HEK293T (cell line): ENCODE results near the gene BET1L.

Experiments
- CTCF ChIA-PET: fragments of 350-600 bp; formaldehyde crosslinking; extraction: SDS; loops from one replicate; lab custom pipeline; 2021; ENCODE audit warnings: antibody characterized with exemption, inconsistent platforms; lab: Yijun Ruan, JAX
- POLR2A ChIA-PET: fragments of 350-600 bp; formaldehyde crosslinking; extraction: SDS; loops from one replicate; lab custom pipeline; 2020; ENCODE audit warnings: antibody characterized with exemption, inconsistent platforms; lab: Yijun Ruan, JAX
- DNase-seq: peaks from one replicate; pipeline ENCODE4 v3.0.0; 2012; ENCODE audit warnings: mixed read lengths; ENCODE audit errors: extremely low spot score
- ARNT ChIP-seq: fragments of 450-650 bp; IDR thresholded peaks from 2 replicates; pipeline ENCODE4 v1.6.1; 2017; ENCODE audit warnings: mild to moderate bottlenecking
- BHLHE40 ChIP-seq: fragments of 450-650 bp; IDR thresholded peaks from 2 replicates; pipeline ENCODE4 v1.6.1; 2016; ENCODE audit warnings: mild to moderate bottlenecking, moderate library complexity, borderline replicate concordance
- CTBP1 ChIP-seq: fragments of 450-650 bp; IDR thresholded peaks from 2 replicates; pipeline ENCODE4 v1.6.1; 2016; ENCODE audit warnings: borderline replicate concordance
- ELF4 ChIP-seq: fragments of 450-650 bp; IDR thresholded peaks from 2 replicates; pipeline ENCODE4 v1.6.1; 2017; ENCODE audit warnings: antibody characterized with exemption
- FOXA1 ChIP-seq: fragments of 450-650 bp; IDR thresholded peaks from 2 replicates; pipeline ENCODE4 v1.6.1; 2016; ENCODE audit warnings: mild to moderate bottlenecking
- FOXK2 ChIP-seq: fragments of 450-650 bp; IDR thresholded peaks from 2 replicates; pipeline ENCODE4 v1.6.1; 2016; ENCODE audit warnings: mild to moderate bottlenecking
- FOXM1 ChIP-seq: fragments of 450-650 bp; IDR thresholded peaks from 2 replicates; pipeline ENCODE4 v1.6.1; 2017; ENCODE audit warnings: mild to moderate bottlenecking, borderline replicate concordance
- HDGF ChIP-seq: fragments of 450-650 bp; IDR thresholded peaks from 2 replicates; pipeline ENCODE4 v1.6.1; 2017; ENCODE audit warnings: antibody characterized with exemption, borderline replicate concordance
- L3MBTL2 ChIP-seq: fragments of 450-650 bp; conservative IDR thresholded peaks from 2 replicates; pipeline ENCODE4 v1.6.1; 2016; ENCODE audit warnings: mild to moderate bottlenecking
- LEF1 ChIP-seq: fragments of 450-650 bp; IDR thresholded peaks from 2 replicates; pipeline ENCODE4 v1.6.1; 2017; ENCODE audit warnings: mild to moderate bottlenecking, borderline replicate concordance
- NFRKB ChIP-seq: fragments of 450-650 bp; IDR thresholded peaks from 2 replicates; pipeline ENCODE4 v1.6.1; 2016; ENCODE audit warnings: mild to moderate bottlenecking, moderate library complexity
- PKNOX1 ChIP-seq: fragments of 450-650 bp; IDR thresholded peaks from 2 replicates; pipeline ENCODE4 v1.6.1; 2016
- SP1 ChIP-seq: fragments of 450-650 bp; IDR thresholded peaks from 2 replicates; pipeline ENCODE4 v1.6.1; 2017
- SUZ12 ChIP-seq: fragments of 450-650 bp; IDR thresholded peaks from 2 replicates; pipeline ENCODE4 v1.6.1; 2016; ENCODE audit warnings: mild to moderate bottlenecking
- TARDBP ChIP-seq: fragments of 450-650 bp; IDR thresholded peaks from 2 replicates; pipeline ENCODE4 v1.6.1; 2016
- ZNF384 ChIP-seq: fragments of 450-650 bp; IDR thresholded peaks from 2 replicates; pipeline ENCODE4 v1.6.1; 2016

Gene BET1L

GRCh38 chr11:207208-207862 lies at the start of gene BET1L, which contains the start of gene RIC8A:
Gene BET1L, minus strand, starts transcription at chr11:207399. Its CDS starts 78 bp downstream, at chr11:207321.
Gene RIC8A, plus strand, starts transcription at chr11:207708. Its CDS starts 1,147 bp downstream, at chr11:208855.
- DNase-seq, result peak; percentile 97
- ChIA-PET POLR2A (interaction anchor here (0.6 to 4.1 kb wide), 26 partner anchors 9 to 368 kb away, joined by 3 to 41 read pairs (median 4); partner anchors contain the start of genes IFITM2, PSMD13 and PTDSS2), CTCF (interaction anchor here (1.1 to 1.2 kb wide), 2 partner anchors 9 to 43 kb away, joined by 3 read pairs; no protein-coding TSS in a partner anchor)
- TF ChIP-seq LEF1, result no peak
- TF ChIP-seq ELF4, result peak; percentile 62
- TF ChIP-seq L3MBTL2, result 0 out of 2 replicates have a peak, but pooled peaks have one; percentile 18

GRCh38 chr11:255816-256215 lies 48.6 kb upstream of the BET1L start:
- POLR2A ChIA-PET, result no interaction called here
- no peak for DNase-seq
- TF ChIP-seq TARDBP, result no peak
- no peak for TF ChIP-seq FOXM1
- TF ChIP-seq SP1, result no peak
- TF ChIP-seq SUZ12, result no peak
- TF ChIP-seq CTBP1, result no peak
- no peak for TF ChIP-seq ELF4
- no peak for TF ChIP-seq ARNT
- no peak for TF ChIP-seq NFRKB
- TF ChIP-seq BHLHE40, result no peak
- no peak for TF ChIP-seq L3MBTL2
- no peak for TF ChIP-seq HDGF
- no peak for TF ChIP-seq FOXK2
- no peak for TF ChIP-seq PKNOX1
- TF ChIP-seq ZNF384, result no peak
- no peak for TF ChIP-seq LEF1
- TF ChIP-seq FOXA1, result no peak
- CTCF ChIA-PET, result no interaction called here

GRCh38 chr11:255176-255575 lies 48.0 kb upstream of the BET1L start:
- ChIA-PET CTCF (no interaction called here), POLR2A (no interaction called here)
- no peak for DNase-seq
- no peak for TF ChIP-seq FOXA1
- TF ChIP-seq HDGF, result no peak
- TF ChIP-seq CTBP1, result no peak
- TF ChIP-seq FOXM1, result no peak
- TF ChIP-seq BHLHE40, result no peak
- TF ChIP-seq L3MBTL2, result no peak
- TF ChIP-seq PKNOX1, result no peak
- no peak for TF ChIP-seq SP1
- no peak for TF ChIP-seq TARDBP
- no peak for TF ChIP-seq ZNF384
- TF ChIP-seq SUZ12, result no peak
- no peak for TF ChIP-seq ARNT
- no peak for TF ChIP-seq ELF4
- TF ChIP-seq LEF1, result no peak
- no peak for TF ChIP-seq FOXK2

GRCh38 chr11:253886-254270 lies 46.7 kb upstream of the BET1L start:
- ChIA-PET CTCF (interaction anchor here (0.6 kb wide), 1 partner anchor 105 kb away, joined by 4 read pairs; no protein-coding TSS in a partner anchor), POLR2A (no interaction called here)
- no peak for TF ChIP-seq TARDBP
- no peak for TF ChIP-seq L3MBTL2
- no peak for TF ChIP-seq FOXA1
- no peak for DNase-seq

- POLR2A ChIA-PET, result no interaction called here
- TF ChIP-seq TARDBP (no peak), PKNOX1 (no peak), SUZ12 (no peak), CTBP1 (no peak), LEF1 (no peak), L3MBTL2 (no peak), FOXM1 (no peak), FOXK2 (no peak), NFRKB (no peak), ELF4 (no peak), FOXA1 (no peak), ZNF384 (no peak), SP1 (no peak), BHLHE40 (no peak)
- CTCF ChIA-PET, result interaction anchor here (0.6 kb wide), 1 partner anchor 106 kb away, joined by 4 read pairs; no protein-coding TSS in a partner anchor
- no peak for DNase-seq
These were observed 46.1 kb upstream of the BET1L start for GRCh38 chr11:253160-253885.

GRCh38 chr11:252666-253065 lies 45.5 kb upstream of the BET1L start:
- TF ChIP-seq BHLHE40 (no peak), FOXM1 (no peak), TARDBP (no peak), ARNT (no peak), HDGF (no peak), SP1 (no peak), PKNOX1 (no peak), ELF4 (no peak), ZNF384 (no peak), FOXA1 (no peak), CTBP1 (no peak), FOXK2 (no peak), LEF1 (no peak), L3MBTL2 (no peak), SUZ12 (no peak), NFRKB (no peak)
- CTCF ChIA-PET, result no interaction called here
- no peak for DNase-seq
- POLR2A ChIA-PET, result no interaction called here
